D721Med (cell line): Measurements from ENCODE around the gene FMNL3.

Experiments
- DNase-seq: peaks from one replicate; pipeline ENCODE4 v3.0.0; 2011; ENCODE audit warnings: low spot score; ENCODE audit not compliant: insufficient read length
- FAIRE-seq: peaks from 2 replicates; lab custom pipeline; 2011; peaks lifted over from hg19 to GRCh38; lab: Jason Lieb, UNC
- TF ChIP-seq, protein P1 (sequence below): IDR thresholded peaks from 2 replicates; pipeline ENCODE4 v1.5.1; 2012; ENCODE audit warnings: mild to moderate bottlenecking, control low read depth; ENCODE audit not compliant: insufficient read depth; ENCODE audit errors: missing control alignments

The FMNL3 gene

DNA sequence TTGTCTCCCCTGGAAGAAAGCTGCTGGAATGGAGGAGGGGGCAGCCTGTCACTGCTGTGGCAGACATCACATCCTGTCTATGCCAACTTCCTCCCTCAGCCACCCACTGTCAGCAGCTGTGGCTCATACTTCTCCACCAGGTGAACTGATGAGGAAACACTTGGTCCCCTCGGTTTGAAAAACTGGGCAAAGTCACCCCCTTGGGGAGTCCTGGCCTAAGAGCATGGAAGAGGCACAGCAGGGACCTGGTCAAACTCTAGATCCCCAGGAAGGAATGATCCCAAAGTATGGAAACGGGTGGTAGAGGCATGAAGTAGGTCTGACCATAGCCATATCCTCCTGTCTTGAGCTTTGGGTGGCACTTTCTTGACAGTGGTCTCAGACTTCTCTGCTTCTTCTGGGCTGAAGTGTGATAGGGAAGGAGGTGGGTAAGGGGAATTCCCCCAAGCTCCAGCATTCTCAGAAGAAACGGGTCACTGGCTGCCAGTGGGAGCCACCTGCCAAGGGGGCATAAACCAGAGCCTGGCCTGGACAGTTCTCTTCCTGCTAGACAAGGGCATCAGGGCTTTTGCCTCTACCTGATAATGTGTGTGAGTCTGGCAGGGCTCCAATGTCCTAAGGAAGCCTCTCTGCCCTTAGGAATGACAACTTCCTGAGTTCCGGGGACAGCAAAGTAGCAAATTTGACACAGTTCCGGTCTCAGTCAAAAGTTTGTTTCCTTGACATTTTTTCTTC lies 36.0 kb downstream of the FMNL3 start:
- FAIRE-seq, result no peak
- TF ChIP-seq, protein P1, sequence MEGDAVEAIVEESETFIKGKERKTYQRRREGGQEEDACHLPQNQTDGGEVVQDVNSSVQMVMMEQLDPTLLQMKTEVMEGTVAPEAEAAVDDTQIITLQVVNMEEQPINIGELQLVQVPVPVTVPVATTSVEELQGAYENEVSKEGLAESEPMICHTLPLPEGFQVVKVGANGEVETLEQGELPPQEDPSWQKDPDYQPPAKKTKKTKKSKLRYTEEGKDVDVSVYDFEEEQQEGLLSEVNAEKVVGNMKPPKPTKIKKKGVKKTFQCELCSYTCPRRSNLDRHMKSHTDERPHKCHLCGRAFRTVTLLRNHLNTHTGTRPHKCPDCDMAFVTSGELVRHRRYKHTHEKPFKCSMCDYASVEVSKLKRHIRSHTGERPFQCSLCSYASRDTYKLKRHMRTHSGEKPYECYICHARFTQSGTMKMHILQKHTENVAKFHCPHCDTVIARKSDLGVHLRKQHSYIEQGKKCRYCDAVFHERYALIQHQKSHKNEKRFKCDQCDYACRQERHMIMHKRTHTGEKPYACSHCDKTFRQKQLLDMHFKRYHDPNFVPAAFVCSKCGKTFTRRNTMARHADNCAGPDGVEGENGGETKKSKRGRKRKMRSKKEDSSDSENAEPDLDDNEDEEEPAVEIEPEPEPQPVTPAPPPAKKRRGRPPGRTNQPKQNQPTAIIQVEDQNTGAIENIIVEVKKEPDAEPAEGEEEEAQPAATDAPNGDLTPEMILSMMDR, result no peak

DNA sequence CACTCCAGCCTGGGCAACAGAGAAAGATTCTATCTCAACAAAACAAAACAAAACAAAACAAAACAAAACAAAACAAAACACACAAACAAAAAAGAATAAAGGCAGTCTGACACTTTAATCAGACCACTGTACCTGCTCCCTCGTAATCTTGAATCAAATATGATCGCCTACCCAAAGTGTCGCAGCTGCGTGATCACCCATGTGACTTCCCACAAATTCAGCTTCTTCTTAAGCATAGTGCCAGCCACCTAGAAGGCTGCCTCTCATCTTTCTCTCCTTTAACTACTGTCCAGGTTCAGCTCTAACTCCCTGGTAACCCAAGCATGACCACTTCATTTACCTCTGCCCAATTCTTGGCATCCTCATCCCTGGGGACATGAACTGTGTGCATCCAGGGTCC lies 37.4 kb downstream of the FMNL3 start:
- DNase-seq (no peak), FAIRE-seq (no peak)
- TF ChIP-seq, protein P1, result no peak

More for the DNA sequence above, 36.0 kb downstream of the FMNL3 start:
- no peak for DNase-seq

DNA sequence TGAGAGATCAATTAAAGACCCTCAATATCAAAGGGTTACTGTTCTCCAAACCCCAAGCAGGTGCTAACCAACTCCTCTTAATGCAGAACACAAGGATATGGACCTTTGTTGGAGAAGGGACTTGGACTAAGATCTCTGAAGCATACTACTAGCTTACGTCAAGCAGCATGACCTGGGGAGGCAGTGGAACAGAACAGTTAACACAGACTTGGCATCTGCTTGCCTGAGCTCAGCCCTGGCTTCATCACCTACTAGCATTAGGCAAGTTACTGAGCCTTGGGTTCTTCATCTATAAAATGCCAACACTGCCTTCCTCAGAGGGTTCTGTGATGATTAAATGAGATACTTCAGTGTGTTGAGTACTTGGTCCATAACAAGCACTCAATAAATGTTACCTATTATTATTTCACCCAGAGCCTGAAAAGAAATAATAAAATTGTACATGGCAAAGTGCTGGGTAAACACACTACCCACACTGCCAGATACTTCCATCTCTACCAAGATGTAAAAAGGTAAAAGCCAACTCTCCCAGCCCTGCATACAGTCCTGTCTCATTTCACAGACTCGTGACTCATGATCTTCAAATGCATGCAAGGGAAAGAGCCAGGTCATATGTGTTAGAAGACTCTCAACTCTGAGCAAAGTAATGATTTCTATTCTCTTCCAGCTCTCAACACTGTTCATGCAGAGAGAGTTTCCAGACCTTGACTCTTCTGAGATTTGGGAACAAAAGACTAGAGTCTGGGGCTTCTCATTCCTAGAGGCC lies 39.7 kb downstream of the FMNL3 start:
- TF ChIP-seq, protein P1, result no peak
- no peak for FAIRE-seq

DNA sequence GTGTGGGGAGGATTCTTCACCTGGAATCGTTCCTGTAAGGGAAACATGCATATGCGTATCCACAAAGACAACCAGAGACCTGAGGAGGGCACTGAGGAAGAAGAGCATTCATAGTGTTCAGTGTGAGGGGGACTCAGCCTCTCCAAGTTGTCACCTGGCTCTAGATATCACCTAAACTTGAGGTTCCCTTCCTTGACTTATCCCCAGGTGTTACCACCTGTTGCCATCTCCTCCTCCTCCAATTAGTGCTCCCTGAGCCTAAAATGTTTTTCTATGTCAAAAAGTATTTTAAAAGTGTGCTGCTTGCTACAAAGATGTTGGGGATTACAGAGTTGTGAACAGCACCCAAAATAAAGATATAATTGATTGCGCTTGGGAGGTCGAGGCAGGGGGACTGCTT lies 41.0 kb downstream of the FMNL3 start:
- TF ChIP-seq, protein P1, result no peak
- FAIRE-seq (no peak), DNase-seq (no peak)

More for the DNA sequence above, 39.7 kb downstream of the FMNL3 start:
- no peak for DNase-seq

DNA sequence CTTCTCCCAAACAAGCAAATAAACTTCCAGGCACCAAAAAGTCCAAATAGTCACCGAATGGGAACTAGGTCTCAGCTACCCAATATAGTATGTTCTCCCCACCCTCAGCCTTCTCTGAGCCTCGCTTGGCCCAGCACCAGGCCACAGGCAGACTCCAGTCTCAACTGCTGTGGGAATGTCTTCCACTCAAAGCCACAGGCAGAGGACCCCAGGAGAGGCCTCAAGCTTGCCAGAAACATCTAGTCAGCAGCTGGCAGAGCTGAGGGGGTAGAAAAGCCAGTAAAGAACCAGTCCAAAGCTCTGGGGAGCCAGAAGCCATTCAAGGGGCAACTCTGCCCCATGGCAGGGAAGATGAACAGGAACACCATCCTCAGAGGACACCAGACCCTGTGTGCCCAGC lies 41.8 kb downstream of the FMNL3 start:
- no peak for DNase-seq
- no peak for FAIRE-seq
- TF ChIP-seq, protein P1, result no peak

DNA sequence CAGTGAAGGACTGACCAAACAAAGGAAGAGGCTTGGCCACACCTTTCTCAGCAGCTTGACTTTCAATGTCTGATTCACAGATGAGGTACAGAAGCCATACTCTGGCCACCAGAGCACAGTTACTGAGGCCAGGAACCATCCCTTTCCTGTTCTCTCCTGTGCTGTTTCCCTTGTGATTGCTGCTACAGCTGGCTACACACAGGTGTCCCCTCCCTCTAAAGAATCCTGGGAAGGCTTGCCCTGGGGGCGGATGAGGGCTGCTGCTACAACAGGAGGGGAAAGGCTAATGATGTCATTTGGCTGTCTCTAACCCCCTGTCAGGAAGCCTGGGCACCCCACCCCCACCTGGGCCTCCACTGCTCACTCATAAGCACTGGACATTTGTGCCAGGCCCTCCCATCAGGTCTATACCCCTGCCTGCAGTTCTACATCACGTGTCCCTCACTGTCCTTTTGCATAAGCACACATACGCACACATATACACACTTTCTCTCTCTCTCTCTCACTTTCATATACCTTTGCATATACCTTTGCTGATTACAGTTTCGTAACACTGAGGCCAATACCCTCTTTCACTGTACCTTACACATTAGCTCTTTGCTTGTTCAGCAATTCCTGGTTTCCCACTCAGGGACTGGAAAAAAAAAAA lies 42.5 kb downstream of the FMNL3 start:
- TF ChIP-seq, protein P1, result no peak
- FAIRE-seq (no peak), DNase-seq (no peak)
